ENCODE data around the gene GNAQ. TPM values are rescaled to one million over a fixed set of nuclear protein-coding genes. Genes with fewer than 3 reads are reported as not detected.

The GNAQ gene
- polyA plus RNA-seq, 1 experiment, result 21.4 TPM

GRCh38 chr9:78047106-78047505 lies 15.5 kb upstream of the GNAQ start:
- H3K4me3 ChIP-seq (ENCODE audit: low read depth, low read length), result no peak overlapping the region
- DNase-seq (ENCODE audit: low read depth), result no peak
- CTCF ChIA-PET, result interaction anchor here (3.1 kb wide), 1 partner anchor 11 kb away, joined by 21 read pairs; no protein-coding TSS in a partner anchor
- no peak for TF ChIP-seq CTCF (IDR thresholded peaks at IDR 0.05; ENCODE audit: insufficient read depth, low read depth, low read length)
- no peaks in the 10 kb centered on the region for H3K36me3 ChIP-seq (ENCODE audit: control insufficient read depth, insufficient read depth, low read length)
- POLR2A ChIA-PET, result no interaction called here
- H3K27me3 ChIP-seq (ENCODE audit: control insufficient read depth, insufficient read depth, low read length), result peaks cover 1% of the 10 kb centered on the region; the same call in 1 of the 2 replicates

DNA sequence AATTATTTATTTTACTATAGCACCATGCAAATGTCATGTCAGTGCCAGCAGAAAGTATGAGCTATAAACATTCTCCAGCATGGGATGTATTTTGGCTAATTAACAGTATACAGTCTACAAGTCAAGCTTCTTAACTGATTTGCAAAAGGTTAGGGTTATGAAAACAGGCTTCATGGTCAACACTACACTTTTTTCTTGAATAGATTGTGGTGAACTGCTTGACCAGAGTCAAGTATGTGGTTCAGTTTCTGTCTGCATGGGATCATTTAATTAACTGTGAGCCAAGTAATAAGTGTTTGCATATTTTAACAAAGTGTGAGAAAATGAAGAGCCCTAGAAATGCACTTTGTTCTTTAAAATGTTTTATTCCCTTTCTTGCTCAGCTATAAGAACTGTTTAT lies 14.5 kb upstream of the GNAQ start:
- Histone ChIP-seq H3K27me3 (ENCODE audit: control insufficient read depth, insufficient read depth, low read length) (peaks cover 1% of the 10 kb centered on the region; the same call in 1 of the 2 replicates), H3K4me3 (ENCODE audit: low read depth, low read length) (no peak overlapping the region), H3K36me3 (ENCODE audit: control insufficient read depth, insufficient read depth, low read length) (no peaks in the 10 kb centered on the region)
- no peak for DNase-seq (ENCODE audit: low read depth)
- no peak for TF ChIP-seq CTCF (IDR thresholded peaks at IDR 0.05; ENCODE audit: insufficient read depth, low read depth, low read length)
- ChIA-PET POLR2A (no interaction called here), CTCF (interaction anchor here (1.3 to 3.1 kb wide), 3 partner anchors 10 to 74 kb away, joined by 3 to 21 read pairs (median 7); no protein-coding TSS in a partner anchor)

- no peak for DNase-seq (ENCODE audit: low read depth)
- Histone ChIP-seq H3K36me3 (ENCODE audit: control insufficient read depth, insufficient read depth, low read length) (no peaks in the 10 kb centered on the region), H3K27me3 (ENCODE audit: control insufficient read depth, insufficient read depth, low read length) (peaks cover 4% of the 10 kb centered on the region), H3K4me3 (ENCODE audit: low read depth, low read length) (no peak overlapping the region)
- TF ChIP-seq CTCF (IDR thresholded peaks at IDR 0.05; ENCODE audit: insufficient read depth, low read depth, low read length), result no peak
- ChIA-PET CTCF (interaction anchor here (0.8 to 3.1 kb wide), 3 partner anchors 9 to 68 kb away, joined by 5 to 21 read pairs (median 7); no protein-coding TSS in a partner anchor), POLR2A (no interaction called here)
Measured at GRCh38 chr9:78044886-78045285, 13.3 kb upstream of the GNAQ start.

GRCh38 chr9:78044189-78044588 lies 12.6 kb upstream of the GNAQ start:
- Histone ChIP-seq H3K36me3 (ENCODE audit: control insufficient read depth, insufficient read depth, low read length) (no peaks in the 10 kb centered on the region), H3K4me3 (ENCODE audit: low read depth, low read length) (no peak overlapping the region), H3K27me3 (ENCODE audit: control insufficient read depth, insufficient read depth, low read length) (peaks cover 4% of the 10 kb centered on the region)
- ChIA-PET POLR2A (no interaction called here), CTCF (interaction anchor here (3.1 kb wide), 1 partner anchor 8 kb away, joined by 21 read pairs; no protein-coding TSS in a partner anchor)
- TF ChIP-seq CTCF (IDR thresholded peaks at IDR 0.05; ENCODE audit: insufficient read depth, low read depth, low read length), result no peak
- DNase-seq (ENCODE audit: low read depth), result no peak

DNA sequence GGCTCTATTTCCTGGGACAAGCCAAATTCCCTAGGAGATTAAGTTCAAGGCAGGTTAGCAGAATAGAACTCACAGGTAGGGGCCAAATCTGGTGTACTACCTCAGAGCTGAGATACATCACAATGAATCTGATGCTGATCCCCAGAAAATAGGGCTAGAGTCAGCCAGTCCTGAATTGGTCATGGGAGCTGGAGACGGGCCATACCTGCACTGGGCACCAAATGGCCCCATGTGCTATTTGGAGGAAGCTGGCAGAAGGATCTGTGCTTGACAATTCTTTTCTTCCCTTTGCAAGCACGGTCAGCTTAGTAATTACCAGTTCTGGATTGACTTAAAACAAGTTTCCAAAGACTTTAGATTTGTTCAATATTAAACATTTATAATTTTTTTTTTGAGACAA lies 10.4 kb upstream of the GNAQ start:
- peaks cover 4% of the 10 kb centered on the region for H3K27me3 ChIP-seq (ENCODE audit: control insufficient read depth, insufficient read depth, low read length)
- ChIA-PET CTCF (interaction anchor here (0.6 kb wide), 1 partner anchor 11 kb away, joined by 3 read pairs; no protein-coding TSS in a partner anchor), POLR2A (interaction anchor here (0.7 kb wide), 1 partner anchor 9 kb away, joined by 9 read pairs; no protein-coding TSS in a partner anchor)
- H3K36me3 ChIP-seq (ENCODE audit: control insufficient read depth, insufficient read depth, low read length), result no peaks in the 10 kb centered on the region
- no peak overlapping the region for H3K4me3 ChIP-seq (ENCODE audit: low read depth, low read length)
- no peak for TF ChIP-seq CTCF (IDR thresholded peaks at IDR 0.05; ENCODE audit: insufficient read depth, low read depth, low read length)
- no peak for DNase-seq (ENCODE audit: low read depth)

Data from BJ (cell line).